Ishikawa (cell line): ENCODE measurements around the gene PPM1F.

Experiments
- CEBPB ChIP-seq: IDR thresholded peaks from 2 replicates; pipeline ENCODE4 v1.6.1; 2012
- CREB1 ChIP-seq: IDR thresholded peaks from 2 replicates; pipeline ENCODE4 v1.6.1; 2012; ENCODE audit warnings: low read depth
- EGR1 ChIP-seq: IDR thresholded peaks from 2 replicates; pipeline ENCODE4 v1.6.1; 2012
- EP300 ChIP-seq: IDR thresholded peaks from 2 replicates; pipeline ENCODE4 v1.6.1; 2012; ENCODE audit warnings: borderline replicate concordance
- FOXM1 ChIP-seq: IDR thresholded peaks from 2 replicates; pipeline ENCODE4 v1.6.1; 2012; ENCODE audit warnings: low read depth, borderline replicate concordance
- RAD21 ChIP-seq: IDR thresholded peaks from 2 replicates; pipeline ENCODE4 v1.6.1; 2012; ENCODE audit warnings: low read depth
- TAF1 ChIP-seq: IDR thresholded peaks from 2 replicates; pipeline ENCODE4 v1.6.1; 2012; ENCODE audit warnings: low read depth, mild to moderate bottlenecking
- TCF12 ChIP-seq: IDR thresholded peaks from 2 replicates; pipeline ENCODE4 v1.6.1; 2012; ENCODE audit warnings: low read depth
- ZBTB7A ChIP-seq: IDR thresholded peaks from 2 replicates; pipeline ENCODE4 v1.6.1; 2012; ENCODE audit warnings: low read depth
- TF ChIP-seq, protein P1 (sequence below): IDR thresholded peaks from 2 replicates; pipeline ENCODE4 v1.6.1; 2012; ENCODE audit warnings: low read depth, mild to moderate bottlenecking
- TF ChIP-seq, protein P2 (sequence below): IDR thresholded peaks from 2 replicates; pipeline ENCODE4 v1.6.1; 2012

DNA sequence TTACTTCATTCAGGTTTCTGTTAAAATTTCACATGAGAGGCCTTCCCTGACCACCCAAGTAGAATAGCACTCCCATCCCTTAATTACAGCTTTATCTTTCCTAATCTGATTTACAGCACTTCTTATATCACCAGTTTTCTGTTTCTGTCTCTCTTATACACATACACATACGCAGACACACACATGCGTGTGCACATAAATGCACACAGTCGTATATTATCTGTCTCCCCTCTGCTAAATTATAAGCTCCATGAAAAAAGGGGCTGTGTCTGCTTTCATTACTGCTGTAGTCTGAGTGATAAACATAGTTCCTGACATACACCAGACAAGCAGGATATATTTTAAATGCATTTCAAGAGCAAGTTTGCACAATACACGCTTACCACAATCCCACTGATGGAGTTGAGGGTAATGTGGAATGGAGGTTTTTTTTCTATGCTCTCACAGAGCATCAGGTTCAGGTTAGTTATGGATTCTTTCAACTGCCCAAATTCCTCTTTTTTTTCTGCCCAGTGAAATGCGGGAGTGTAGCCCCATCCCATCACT, 43.6 kb upstream of the PPM1F start:
- TF ChIP-seq EGR1 = no peak
- no peak for TF ChIP-seq TAF1
- TF ChIP-seq, protein P1, sequence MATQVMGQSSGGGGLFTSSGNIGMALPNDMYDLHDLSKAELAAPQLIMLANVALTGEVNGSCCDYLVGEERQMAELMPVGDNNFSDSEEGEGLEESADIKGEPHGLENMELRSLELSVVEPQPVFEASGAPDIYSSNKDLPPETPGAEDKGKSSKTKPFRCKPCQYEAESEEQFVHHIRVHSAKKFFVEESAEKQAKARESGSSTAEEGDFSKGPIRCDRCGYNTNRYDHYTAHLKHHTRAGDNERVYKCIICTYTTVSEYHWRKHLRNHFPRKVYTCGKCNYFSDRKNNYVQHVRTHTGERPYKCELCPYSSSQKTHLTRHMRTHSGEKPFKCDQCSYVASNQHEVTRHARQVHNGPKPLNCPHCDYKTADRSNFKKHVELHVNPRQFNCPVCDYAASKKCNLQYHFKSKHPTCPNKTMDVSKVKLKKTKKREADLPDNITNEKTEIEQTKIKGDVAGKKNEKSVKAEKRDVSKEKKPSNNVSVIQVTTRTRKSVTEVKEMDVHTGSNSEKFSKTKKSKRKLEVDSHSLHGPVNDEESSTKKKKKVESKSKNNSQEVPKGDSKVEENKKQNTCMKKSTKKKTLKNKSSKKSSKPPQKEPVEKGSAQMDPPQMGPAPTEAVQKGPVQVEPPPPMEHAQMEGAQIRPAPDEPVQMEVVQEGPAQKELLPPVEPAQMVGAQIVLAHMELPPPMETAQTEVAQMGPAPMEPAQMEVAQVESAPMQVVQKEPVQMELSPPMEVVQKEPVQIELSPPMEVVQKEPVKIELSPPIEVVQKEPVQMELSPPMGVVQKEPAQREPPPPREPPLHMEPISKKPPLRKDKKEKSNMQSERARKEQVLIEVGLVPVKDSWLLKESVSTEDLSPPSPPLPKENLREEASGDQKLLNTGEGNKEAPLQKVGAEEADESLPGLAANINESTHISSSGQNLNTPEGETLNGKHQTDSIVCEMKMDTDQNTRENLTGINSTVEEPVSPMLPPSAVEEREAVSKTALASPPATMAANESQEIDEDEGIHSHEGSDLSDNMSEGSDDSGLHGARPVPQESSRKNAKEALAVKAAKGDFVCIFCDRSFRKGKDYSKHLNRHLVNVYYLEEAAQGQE = no peak
- TF ChIP-seq CREB1 = no peak
- TF ChIP-seq EP300 = no peak
- no peak for TF ChIP-seq CEBPB
- TF ChIP-seq FOXM1 = no peak
- no peak for TF ChIP-seq TCF12
- TF ChIP-seq, protein P2, sequence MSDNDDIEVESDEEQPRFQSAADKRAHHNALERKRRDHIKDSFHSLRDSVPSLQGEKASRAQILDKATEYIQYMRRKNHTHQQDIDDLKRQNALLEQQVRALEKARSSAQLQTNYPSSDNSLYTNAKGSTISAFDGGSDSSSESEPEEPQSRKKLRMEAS = no peak
- no peak for TF ChIP-seq ZBTB7A
- no peak for TF ChIP-seq RAD21
